Fibroblast of skin of abdomen (primary cell): ENCODE results near the gene VOPP1.

Experiments
- DNase-seq: peaks from one replicate; pipeline ENCODE4 v3.0.0-alpha.2; 2013

Gene VOPP1

GRCh38 chr7:55508221-55509011, 63.9 kb downstream of the VOPP1 start:
- DNase-seq = no peak

DNA sequence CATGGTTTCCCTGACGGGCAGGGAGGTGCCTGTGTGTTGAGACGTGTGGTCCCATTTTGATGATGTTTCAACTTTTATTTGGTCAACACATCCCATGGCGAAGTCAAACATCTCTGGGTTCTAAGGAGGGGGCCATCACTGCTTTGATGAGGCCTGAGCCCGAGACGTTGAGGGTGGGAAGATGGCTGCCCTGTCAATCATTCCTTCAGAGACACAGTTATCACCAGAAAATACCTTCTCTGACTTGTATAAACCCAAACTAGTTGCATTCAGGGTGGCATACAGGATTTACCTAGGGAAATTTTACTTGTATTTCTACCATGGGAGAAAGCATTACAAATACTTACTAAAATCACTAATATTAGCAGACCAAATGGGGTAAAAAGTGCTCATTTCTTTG, 64.6 kb downstream of the VOPP1 start:
- no peak for DNase-seq

DNA sequence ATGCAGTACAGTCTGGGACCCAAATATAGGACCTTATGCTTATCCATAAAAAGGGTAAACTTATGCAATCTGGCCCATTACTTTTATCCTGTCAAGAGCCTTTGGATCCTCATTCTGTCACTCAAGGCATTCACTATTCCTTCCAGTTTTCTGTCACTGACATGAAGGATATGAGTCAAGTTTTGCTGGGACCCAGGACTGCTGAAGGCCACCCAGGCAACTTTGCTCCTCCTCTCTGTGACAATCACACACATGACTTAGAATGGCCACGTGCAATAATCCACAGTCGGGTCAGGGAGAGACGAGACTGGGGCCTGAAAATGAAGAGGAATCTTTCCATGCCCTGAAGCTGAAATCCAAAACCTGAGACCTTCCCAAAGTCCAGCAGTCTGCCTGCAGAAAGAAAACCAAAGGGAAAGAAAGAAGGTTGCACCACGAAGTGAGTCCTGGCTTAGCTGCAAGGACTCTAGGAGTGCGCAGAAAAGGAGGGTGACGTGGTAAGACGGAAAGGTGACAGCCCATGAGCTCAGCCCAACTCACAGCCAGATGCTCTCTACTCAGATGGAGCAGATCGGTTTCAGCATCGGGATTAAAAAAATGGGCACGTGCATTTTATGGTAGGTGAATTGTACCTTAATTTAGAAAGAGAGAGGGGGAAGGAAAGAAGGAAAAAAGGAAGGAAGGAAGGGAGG, 67.2 kb downstream of the VOPP1 start:
- DNase-seq = no peak

GRCh38 chr7:55504093-55504859, 68.0 kb downstream of the VOPP1 start:
- DNase-seq = peak; percentile 30

GRCh38 chr7:55502858-55503440, 69.4 kb downstream of the VOPP1 start:
- no peak for DNase-seq

- DNase-seq = no peak
Measured at GRCh38 chr7:55502124-55502857, 70.0 kb downstream of the VOPP1 start.

DNA sequence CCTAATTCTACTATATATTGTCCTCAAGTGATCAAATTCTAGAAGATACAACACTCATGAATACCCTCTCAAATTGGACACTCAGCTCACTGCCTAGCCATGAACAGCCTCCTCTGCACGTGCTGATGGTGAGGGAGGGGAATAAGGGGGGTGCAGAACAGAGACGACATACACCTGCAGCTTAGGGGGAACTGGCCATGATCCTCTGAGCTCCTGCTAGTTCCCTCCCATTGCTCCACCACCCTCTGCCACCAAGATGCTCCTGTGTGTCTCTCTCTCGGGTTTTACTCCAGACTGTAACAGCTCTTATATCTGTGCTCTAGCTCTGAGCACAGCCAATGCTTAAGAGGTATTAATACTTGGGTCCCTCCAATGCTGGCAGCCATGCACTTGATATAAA, 70.7 kb downstream of the VOPP1 start:
- DNase-seq = no peak

DNA sequence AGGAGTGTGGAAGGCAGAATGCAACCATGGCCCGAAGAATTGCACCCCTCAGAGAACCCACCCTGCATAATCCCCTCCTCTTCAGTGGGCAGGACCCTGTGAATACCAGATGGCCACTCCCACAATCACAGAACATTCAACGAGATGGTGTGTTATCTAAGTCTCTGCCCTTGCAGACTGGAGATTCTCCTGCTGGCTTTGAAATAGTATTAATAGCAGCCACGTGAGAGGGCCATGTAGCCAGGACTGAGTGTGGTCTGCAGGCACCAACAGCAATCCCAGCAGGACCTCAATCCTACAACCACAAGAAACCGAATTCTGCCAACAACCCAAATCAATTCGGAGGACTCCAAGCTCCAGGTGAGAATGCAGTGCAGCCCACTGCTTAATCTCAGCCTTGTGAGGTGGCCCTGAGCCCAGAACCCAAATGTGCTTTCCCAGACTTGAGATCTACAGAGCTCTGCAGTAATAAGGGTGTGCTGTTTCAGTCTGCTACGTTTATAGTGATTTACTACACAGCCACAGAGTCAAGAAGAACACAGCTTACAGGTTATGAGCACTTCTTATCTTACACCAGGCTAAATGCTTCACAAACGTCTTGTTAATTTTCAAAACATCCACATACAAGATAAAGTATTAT, 72.1 kb downstream of the VOPP1 start:
- DNase-seq = no peak

GRCh38 chr7:55499591-55499990, 72.7 kb downstream of the VOPP1 start:
- no peak for DNase-seq

DNA sequence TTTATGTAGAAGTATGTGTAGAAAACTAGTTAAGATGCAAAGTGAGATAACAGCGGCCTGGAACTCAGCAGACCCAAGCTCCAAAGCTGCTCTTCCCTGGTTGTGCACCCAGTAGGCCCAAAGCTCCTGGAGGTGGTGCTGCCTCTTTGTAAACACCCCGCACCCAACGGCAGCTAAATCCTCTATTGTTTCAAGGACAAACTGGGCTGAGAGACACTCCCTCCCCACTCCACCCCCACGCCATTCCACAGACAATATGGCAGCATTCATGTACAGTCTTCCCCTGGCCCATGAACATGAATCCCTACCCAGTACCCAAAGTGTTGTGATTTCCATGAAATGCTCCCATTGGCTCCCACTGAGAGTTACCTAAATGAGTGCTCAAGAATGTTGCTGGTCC, 73.5 kb downstream of the VOPP1 start:
- DNase-seq = no peak

DNA sequence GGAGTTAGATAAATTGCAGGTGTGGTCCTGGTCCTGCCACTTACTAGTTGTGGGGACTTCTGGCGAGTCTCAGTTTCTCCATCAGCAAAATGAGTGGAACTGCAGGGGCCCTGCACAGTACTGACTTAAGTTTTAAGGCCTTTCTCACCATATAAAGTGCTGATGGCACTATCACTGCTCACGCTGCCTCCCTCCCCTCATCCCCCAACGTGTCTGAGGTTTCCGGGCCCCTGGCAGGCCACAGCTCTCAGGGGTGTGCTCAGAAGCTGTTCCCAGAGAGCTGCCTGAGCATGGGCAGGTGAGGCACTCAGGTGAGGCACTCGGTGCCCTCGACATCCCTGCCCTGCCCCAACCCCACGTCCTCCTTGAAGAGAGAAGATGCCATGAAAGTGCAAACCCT, 74.2 kb downstream of the VOPP1 start:
- no peak for DNase-seq

DNA sequence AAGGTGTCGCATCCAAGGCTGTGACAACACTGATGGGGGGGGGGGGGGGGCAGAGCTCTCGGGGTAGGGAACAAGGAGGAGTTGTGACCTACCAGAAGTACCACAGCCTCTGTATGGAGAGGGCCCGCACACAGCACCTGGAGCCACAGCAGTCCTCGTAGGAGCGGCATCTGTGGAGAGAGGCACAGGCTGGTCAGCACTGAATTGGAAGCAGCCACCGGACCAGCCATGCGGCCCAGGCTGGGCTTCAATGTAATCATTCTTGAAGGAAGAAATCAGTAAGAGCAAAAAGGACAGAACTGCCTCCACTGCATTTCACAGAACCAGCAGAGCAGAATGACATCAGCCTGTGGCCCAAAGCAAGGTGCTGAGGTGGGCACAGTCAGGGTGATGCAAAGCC, 74.8 kb downstream of the VOPP1 start:
- no peak for DNase-seq

GRCh38 chr7:55496906-55497305, 75.4 kb downstream of the VOPP1 start:
- DNase-seq = no peak

GRCh38 chr7:55494951-55495350, 77.4 kb downstream of the VOPP1 start:
- DNase-seq = no peak

GRCh38 chr7:55493408-55493807, 78.9 kb downstream of the VOPP1 start:
- no peak for DNase-seq

DNA sequence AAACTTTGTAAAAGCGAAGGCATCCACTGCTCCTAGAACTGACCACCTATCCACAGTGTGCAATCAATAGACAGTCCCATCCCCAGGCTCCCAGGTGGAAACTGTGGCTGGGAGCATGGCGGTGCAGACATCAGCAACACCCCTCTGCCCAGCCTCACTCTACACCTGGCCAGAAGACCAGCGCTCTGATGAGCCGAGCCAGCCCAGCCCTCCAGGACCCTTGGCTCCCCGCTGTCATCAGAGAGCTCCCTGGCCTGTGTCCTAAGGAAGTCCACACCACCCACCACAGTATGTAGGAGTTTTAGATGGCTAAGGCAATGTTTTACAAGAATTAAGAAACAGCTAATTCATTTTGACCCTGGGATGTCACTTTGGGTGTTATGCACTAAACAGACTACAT, 81.0 kb downstream of the VOPP1 start:
- DNase-seq = no peak

DNA sequence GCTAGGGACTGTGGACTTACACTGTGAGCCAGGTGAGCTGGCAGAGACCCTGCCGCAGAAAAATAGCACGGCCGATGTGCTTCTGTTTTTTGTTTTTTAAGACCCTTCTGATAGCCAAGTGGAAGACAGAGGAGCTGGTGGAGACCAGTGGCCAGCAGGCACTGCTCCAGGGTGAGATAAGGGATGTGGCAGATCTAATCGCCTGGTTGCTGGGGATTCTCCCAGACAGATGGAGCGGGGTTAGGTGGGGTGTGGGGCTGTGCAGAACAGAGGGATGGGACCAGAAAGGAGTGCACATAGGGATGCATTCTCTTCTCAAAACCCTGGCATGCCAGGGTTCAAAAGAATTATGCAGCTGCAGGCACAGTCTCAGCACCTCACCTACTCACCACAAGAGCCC, 82.2 kb downstream of the VOPP1 start:
- DNase-seq = no peak

GRCh38 chr7:55489552-55489951, 82.8 kb downstream of the VOPP1 start:
- DNase-seq = no peak

GRCh38 chr7:55488804-55489340, 83.4 kb downstream of the VOPP1 start:
- DNase-seq = no peak

- no peak for DNase-seq
Measured at GRCh38 chr7:55488216-55488615, 84.1 kb downstream of the VOPP1 start.

DNA sequence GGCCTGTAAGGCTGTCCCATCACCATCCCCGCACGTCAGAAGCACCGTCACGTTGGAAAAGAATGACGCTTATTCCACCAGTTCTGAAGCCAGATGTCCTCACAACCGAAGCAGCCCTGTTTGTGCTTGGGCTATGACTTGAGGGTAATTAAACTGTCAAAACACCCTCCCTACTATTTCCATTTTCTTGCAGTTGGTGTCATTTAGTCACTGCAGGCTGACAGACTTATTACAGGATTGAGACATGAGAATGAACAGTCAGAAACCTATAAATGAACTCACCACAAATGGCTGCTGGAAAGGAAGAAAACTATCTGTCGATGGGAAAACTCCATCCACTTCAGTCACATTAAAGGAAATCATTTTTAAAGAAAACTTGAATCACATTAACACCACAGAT, 85.3 kb downstream of the VOPP1 start:
- DNase-seq = peak; percentile 31

GRCh38 chr7:55486192-55486590, 86.1 kb downstream of the VOPP1 start:
- no peak for DNase-seq
